Activated CD8-positive, alpha-beta T cell treated with anti-CD3 and anti-CD28 coated beads for 36 hours (primary cell): Measurements from ENCODE around the gene CDH11. TPM values are rescaled to one million over a fixed set of nuclear protein-coding genes. Genes with fewer than 3 reads are reported as not detected.

Source experiments
- ATAC-seq: fragments of 200-7000 bp; cut with Tn5 transposase; one replicate; pipeline ENCODE4 v1.10.0; 2021; ENCODE audit warnings: mild to moderate bottlenecking, moderate library complexity
- CTCF ChIA-PET: fragments of 350-600 bp; sonication (Branson Sonifier 250); formaldehyde crosslinking; loops from one replicate; lab custom pipeline; 2021; ENCODE audit warnings: antibody characterized with exemption; lab: Charles Lee
- POLR2A ChIA-PET: fragments of 350-600 bp; sonication (Branson Sonifier 250); formaldehyde crosslinking; loops from one replicate; lab custom pipeline; 2021; ENCODE audit warnings: antibody characterized with exemption; lab: Charles Lee
- DNase-seq: peaks from one replicate; pipeline ENCODE4 v3.0.0-alpha.2; 2020
- H3K27ac Mint-ChIP-seq: one replicate; pipeline ENCODE4 v1.8.0; 2021; ENCODE audit warnings: mild to moderate bottlenecking, mixed read lengths
- H3K27me3 Mint-ChIP-seq: one replicate; pipeline ENCODE4 v1.8.0; 2021; ENCODE audit warnings: mixed read lengths
- H3K36me3 Mint-ChIP-seq: one replicate; pipeline ENCODE4 v1.8.0; 2021; ENCODE audit warnings: low read depth, mixed read lengths
- H3K4me1 Mint-ChIP-seq: one replicate; pipeline ENCODE4 v1.8.0; 2021; ENCODE audit warnings: low read depth, mixed read lengths
- H3K4me3 Mint-ChIP-seq: one replicate; pipeline ENCODE4 v1.8.0; 2021; ENCODE audit warnings: mild to moderate bottlenecking, moderate library complexity, mixed read lengths
- H3K9me3 Mint-ChIP-seq: one replicate; pipeline ENCODE4 v1.8.0; 2021; ENCODE audit warnings: mixed read lengths
- CTCF ChIP-seq: fragments of 200-600 bp; IDR thresholded peaks from one replicate; pipeline ENCODE4 v1.8.0; 2022; ENCODE audit warnings: antibody characterized with exemption, mild to moderate bottlenecking
- intact Hi-C: fragments of 100-400 bp; cut with micrococcal nuclease; formaldehyde crosslinking; loops from one replicate; pipeline ENCODE4 v1.10.0; 2022
- total RNA-seq, 2 experiments: library from RNA; stranded (reverse); gene quantifications; one replicate each; pipeline ENCODE4 v1.2.3, GENCODE V29; 2021

Gene CDH11
- total RNA-seq, 2 experiments from 2014 or later = not detected

- H3K4me1 Mint-ChIP-seq = no peaks in the 10 kb centered on the region
- H3K36me3 Mint-ChIP-seq = no peaks in the 10 kb centered on the region
- peaks cover 11% of the 10 kb centered on the region for H3K9me3 Mint-ChIP-seq
- DNase-seq (no peak), ATAC-seq (no peak)
- no peak for TF ChIP-seq CTCF
- intact Hi-C loops = no loop called here
- H3K27ac Mint-ChIP-seq = no peak overlapping the region
- H3K27me3 Mint-ChIP-seq = no peaks in the 10 kb centered on the region
- no peak overlapping the region for H3K4me3 Mint-ChIP-seq
- POLR2A ChIA-PET = no interaction called here
- CTCF ChIA-PET = no interaction called here
Observed at GRCh38 chr16:64916051-64916450, 205.8 kb downstream of the CDH11 start.

DNA sequence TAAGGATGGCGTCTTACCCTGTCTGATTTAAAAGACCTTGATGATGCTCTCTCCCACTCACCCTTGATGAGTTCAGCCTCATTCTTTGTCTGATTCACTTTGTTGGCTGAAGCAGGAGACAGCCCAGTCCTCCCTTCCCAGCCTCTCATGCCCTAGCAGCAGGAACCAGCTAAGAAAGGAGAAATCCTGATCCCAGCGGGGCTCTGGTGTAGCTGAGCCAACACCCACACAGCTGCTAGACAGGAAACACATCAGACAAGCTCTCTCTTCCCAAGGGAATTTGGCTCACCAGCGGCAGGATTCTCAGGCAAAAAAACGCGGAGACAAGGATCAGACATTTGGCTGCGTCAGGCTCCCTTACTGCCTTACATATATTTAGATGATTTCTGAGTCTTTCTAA, 211.5 kb downstream of the CDH11 start:
- peaks cover 6% of the 10 kb centered on the region for H3K9me3 Mint-ChIP-seq
- ATAC-seq = no peak
- no peak for DNase-seq
- H3K27me3 Mint-ChIP-seq = no peaks in the 10 kb centered on the region
- ChIA-PET CTCF (no interaction called here), POLR2A (no interaction called here)
- no peak overlapping the region for H3K27ac Mint-ChIP-seq
- H3K4me3 Mint-ChIP-seq = no peak overlapping the region
- H3K4me1 Mint-ChIP-seq = no peaks in the 10 kb centered on the region
- no peak for TF ChIP-seq CTCF
- no peaks in the 10 kb centered on the region for H3K36me3 Mint-ChIP-seq
- intact Hi-C loops = no loop called here

GRCh38 chr16:64907844-64908243, 214.0 kb downstream of the CDH11 start:
- H3K4me1 Mint-ChIP-seq = no peaks in the 10 kb centered on the region
- ATAC-seq = no peak
- CTCF ChIA-PET = no interaction called here

DNA sequence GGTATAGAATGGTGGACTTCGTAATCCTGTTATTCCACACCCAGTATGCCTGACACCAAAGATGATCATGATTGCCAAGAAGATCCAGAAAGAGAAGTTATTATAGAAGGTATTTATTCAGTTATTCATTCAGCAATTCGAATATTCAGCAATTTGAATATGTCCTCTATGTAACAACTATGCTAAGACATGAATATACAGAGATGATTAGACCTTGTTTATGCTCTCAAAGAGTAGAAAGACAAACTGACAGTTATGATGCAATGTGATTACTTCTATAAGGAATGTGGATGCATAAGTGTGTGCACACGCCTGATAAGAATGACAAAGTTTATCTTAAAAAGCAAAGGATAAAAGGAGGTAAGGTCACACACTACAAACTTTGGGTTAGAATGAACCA, 218.1 kb downstream of the CDH11 start:
- DNase-seq (no peak), ATAC-seq (no peak)
- H3K27me3 Mint-ChIP-seq = no peaks in the 10 kb centered on the region
- no peak overlapping the region for H3K27ac Mint-ChIP-seq
- ChIA-PET POLR2A (interaction anchor here (0.7 kb wide), 1 partner anchor 67 kb away, joined by 4 read pairs; no protein-coding TSS in a partner anchor), CTCF (no interaction called here)
- intact Hi-C loops = no loop called here
- H3K36me3 Mint-ChIP-seq = no peaks in the 10 kb centered on the region
- H3K4me1 Mint-ChIP-seq = no peaks in the 10 kb centered on the region
- no peak overlapping the region for H3K4me3 Mint-ChIP-seq
- peaks cover 10% of the 10 kb centered on the region for H3K9me3 Mint-ChIP-seq
- no peak for TF ChIP-seq CTCF

More at GRCh38 chr16:64907844-64908243, 214.0 kb downstream of the CDH11 start:
- Mint-ChIP-seq H3K27me3 (no peaks in the 10 kb centered on the region), H3K9me3 (peaks cover 9% of the 10 kb centered on the region), H3K4me3 (no peak overlapping the region), H3K36me3 (no peaks in the 10 kb centered on the region), H3K27ac (no peak overlapping the region)
- TF ChIP-seq CTCF = no peak
- POLR2A ChIA-PET = no interaction called here
- intact Hi-C loops = no loop called here
- no peak for DNase-seq

DNA sequence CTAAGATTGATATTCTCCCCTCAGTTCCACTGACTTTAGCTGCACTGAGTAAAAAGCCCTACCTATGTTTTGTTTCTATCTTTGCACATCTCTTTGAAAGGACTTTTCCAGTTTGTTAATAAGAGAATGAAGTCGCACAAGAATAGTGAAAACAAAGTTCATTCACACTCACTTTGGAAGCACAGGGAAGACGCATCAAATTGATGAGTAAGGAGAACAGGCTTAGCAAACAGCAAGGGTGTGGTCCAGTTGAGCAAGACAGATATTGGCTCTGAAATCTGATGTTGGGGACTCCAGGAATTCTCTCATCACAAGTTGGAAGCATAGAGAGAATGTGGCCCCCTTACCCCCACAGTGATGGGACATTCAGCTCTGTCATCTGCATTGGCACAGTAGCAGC, 221.3 kb downstream of the CDH11 start:
- Mint-ChIP-seq H3K4me3 (no peak overlapping the region), H3K27me3 (no peaks in the 10 kb centered on the region), H3K27ac (no peak overlapping the region), H3K9me3 (peaks cover 6% of the 10 kb centered on the region), H3K4me1 (no peaks in the 10 kb centered on the region), H3K36me3 (no peaks in the 10 kb centered on the region)
- TF ChIP-seq CTCF = no peak
- ChIA-PET POLR2A (no interaction called here), CTCF (no interaction called here)
- DNase-seq (no peak), ATAC-seq (no peak)
- intact Hi-C loops = no loop called here
